T-helper 2 cell treated with Interferon-gamma antibody and Interleukin-4, amounts not matched to agents 5 μg/mL and 100 μg/mL, for 36 hours (primary cell): Measurements from ENCODE around the gene SUSD4.

Experiments
- DNase-seq: peaks from one replicate; pipeline ENCODE4 v3.0.0; 2021; ENCODE audit warnings: low spot score
- H3K27ac Mint-ChIP-seq: one replicate; pipeline ENCODE4 v1.8.0; 2021; ENCODE audit warnings: mild to moderate bottlenecking, mixed read lengths
- H3K27me3 Mint-ChIP-seq: one replicate; pipeline ENCODE4 v1.8.0; 2021; ENCODE audit warnings: low read depth, mixed read lengths
- H3K36me3 Mint-ChIP-seq: one replicate; pipeline ENCODE4 v1.8.0; 2021; ENCODE audit warnings: low read depth, mixed read lengths
- H3K4me1 Mint-ChIP-seq: one replicate; pipeline ENCODE4 v1.8.0; 2021; ENCODE audit warnings: low read depth, mixed read lengths
- H3K4me3 Mint-ChIP-seq: one replicate; pipeline ENCODE4 v1.8.0; 2022; ENCODE audit warnings: mild to moderate bottlenecking, moderate library complexity, mixed read lengths
- H3K9me3 Mint-ChIP-seq: one replicate; pipeline ENCODE4 v1.8.0; 2021; ENCODE audit warnings: mixed read lengths

The SUSD4 gene

GRCh38 chr1:223202376-223203033 is 161.5 kb downstream of the SUSD4 start:
- Mint-ChIP-seq H3K36me3 (no peaks in the 10 kb centered on the region), H3K9me3 (no peaks in the 10 kb centered on the region), H3K4me3 (no peak overlapping the region), H3K27ac (no peak overlapping the region), H3K27me3 (peaks cover 4% of the 10 kb centered on the region), H3K4me1 (peaks cover 5% of the 10 kb centered on the region)
- no peak for DNase-seq

GRCh38 chr1:223201967-223202366 is 162.0 kb downstream of the SUSD4 start:
- Mint-ChIP-seq H3K27me3 (peaks cover 4% of the 10 kb centered on the region), H3K4me3 (no peak overlapping the region)

GRCh38 chr1:223200903-223201302 is 163.1 kb downstream of the SUSD4 start:
- DNase-seq: no peak
- Mint-ChIP-seq H3K27me3 (peaks cover 4% of the 10 kb centered on the region), H3K27ac (no peak overlapping the region)

More at GRCh38 chr1:223201967-223202366, 162.0 kb downstream of the SUSD4 start:
- Mint-ChIP-seq H3K9me3 (no peaks in the 10 kb centered on the region), H3K4me1 (peaks cover 5% of the 10 kb centered on the region), H3K27ac (no peak overlapping the region), H3K36me3 (no peaks in the 10 kb centered on the region)
- no peak for DNase-seq

GRCh38 chr1:223199094-223199647 is 164.8 kb downstream of the SUSD4 start:
- Mint-ChIP-seq H3K9me3 (no peaks in the 10 kb centered on the region), H3K4me3 (no peak overlapping the region), H3K27me3 (peaks cover 4% of the 10 kb centered on the region), H3K27ac (no peak overlapping the region), H3K4me1 (peaks cover 5% of the 10 kb centered on the region), H3K36me3 (no peaks in the 10 kb centered on the region)
- no peak for DNase-seq

More at GRCh38 chr1:223200903-223201302, 163.1 kb downstream of the SUSD4 start:
- Mint-ChIP-seq H3K36me3 (no peaks in the 10 kb centered on the region), H3K9me3 (no peaks in the 10 kb centered on the region), H3K4me3 (no peak overlapping the region), H3K4me1 (peaks cover 5% of the 10 kb centered on the region)

GRCh38 chr1:223198628-223198965 is 165.4 kb downstream of the SUSD4 start:
- no peaks in the 10 kb centered on the region for H3K9me3 Mint-ChIP-seq
- peaks cover 4% of the 10 kb centered on the region for H3K27me3 Mint-ChIP-seq
- no peaks in the 10 kb centered on the region for H3K36me3 Mint-ChIP-seq
- peaks cover 5% of the 10 kb centered on the region for H3K4me1 Mint-ChIP-seq
- H3K27ac Mint-ChIP-seq: no peak overlapping the region
- H3K4me3 Mint-ChIP-seq: no peak overlapping the region
- DNase-seq: no peak

- peaks cover 4% of the 10 kb centered on the region for H3K27me3 Mint-ChIP-seq
- H3K9me3 Mint-ChIP-seq: no peaks in the 10 kb centered on the region
- no peak overlapping the region for H3K4me3 Mint-ChIP-seq
- peak overlapping the region; percentile 53 for H3K27ac Mint-ChIP-seq
- peaks cover 5% of the 10 kb centered on the region for H3K4me1 Mint-ChIP-seq
- no peak for DNase-seq
- H3K36me3 Mint-ChIP-seq: no peaks in the 10 kb centered on the region
Measured at GRCh38 chr1:223197923-223198627, 165.9 kb downstream of the SUSD4 start.

GRCh38 chr1:223189903-223190724 is 173.9 kb downstream of the SUSD4 start:
- Mint-ChIP-seq H3K27ac (peak overlapping the region; percentile 72), H3K4me3 (peak overlapping the region; percentile 59), H3K9me3 (no peaks in the 10 kb centered on the region), H3K27me3 (peaks cover 12% of the 10 kb centered on the region), H3K36me3 (no peaks in the 10 kb centered on the region), H3K4me1 (peaks cover 21% of the 10 kb centered on the region)
- DNase-seq: peak; percentile 73

- no peak for DNase-seq
- Mint-ChIP-seq H3K27me3 (peaks cover 12% of the 10 kb centered on the region), H3K27ac (no peak overlapping the region), H3K4me1 (peaks cover 21% of the 10 kb centered on the region), H3K4me3 (no peak overlapping the region), H3K36me3 (no peaks in the 10 kb centered on the region), H3K9me3 (no peaks in the 10 kb centered on the region)
Measured at GRCh38 chr1:223189525-223189902, 174.5 kb downstream of the SUSD4 start.

GRCh38 chr1:223188618-223189356 is 175.2 kb downstream of the SUSD4 start:
- no peaks in the 10 kb centered on the region for H3K36me3 Mint-ChIP-seq
- H3K27me3 Mint-ChIP-seq: peaks cover 17% of the 10 kb centered on the region
- H3K9me3 Mint-ChIP-seq: no peaks in the 10 kb centered on the region
- no peak for DNase-seq
- H3K4me1 Mint-ChIP-seq: peaks cover 21% of the 10 kb centered on the region
- no peak overlapping the region for H3K27ac Mint-ChIP-seq
- no peak overlapping the region for H3K4me3 Mint-ChIP-seq

- H3K9me3 Mint-ChIP-seq: no peaks in the 10 kb centered on the region
Measured at GRCh38 chr1:223186800-223187199, 177.2 kb downstream of the SUSD4 start.

GRCh38 chr1:223183268-223183862 is 180.6 kb downstream of the SUSD4 start:
- H3K4me1 Mint-ChIP-seq: peaks cover 5% of the 10 kb centered on the region
- H3K36me3 Mint-ChIP-seq: no peaks in the 10 kb centered on the region
- DNase-seq: no peak
- H3K4me3 Mint-ChIP-seq: no peak overlapping the region
- H3K27me3 Mint-ChIP-seq: peaks cover 33% of the 10 kb centered on the region
- no peak overlapping the region for H3K27ac Mint-ChIP-seq
- no peaks in the 10 kb centered on the region for H3K9me3 Mint-ChIP-seq

More at GRCh38 chr1:223186800-223187199, 177.2 kb downstream of the SUSD4 start:
- no peak overlapping the region for H3K27ac Mint-ChIP-seq
- no peak for DNase-seq
- H3K36me3 Mint-ChIP-seq: no peaks in the 10 kb centered on the region
- H3K4me3 Mint-ChIP-seq: no peak overlapping the region
- H3K27me3 Mint-ChIP-seq: peaks cover 26% of the 10 kb centered on the region
- H3K4me1 Mint-ChIP-seq: peaks cover 21% of the 10 kb centered on the region

GRCh38 chr1:223180731-223181321 is 183.2 kb downstream of the SUSD4 start:
- H3K4me3 Mint-ChIP-seq: no peak overlapping the region
- no peak for DNase-seq
- no peaks in the 10 kb centered on the region for H3K36me3 Mint-ChIP-seq
- no peak overlapping the region for H3K27ac Mint-ChIP-seq
- H3K9me3 Mint-ChIP-seq: no peaks in the 10 kb centered on the region
- peaks cover 33% of the 10 kb centered on the region for H3K27me3 Mint-ChIP-seq
- H3K4me1 Mint-ChIP-seq: peaks cover 2% of the 10 kb centered on the region

- H3K27ac Mint-ChIP-seq: no peak overlapping the region
- no peak overlapping the region for H3K4me3 Mint-ChIP-seq
- no peaks in the 10 kb centered on the region for H3K36me3 Mint-ChIP-seq
- no peaks in the 10 kb centered on the region for H3K9me3 Mint-ChIP-seq
- peaks cover 33% of the 10 kb centered on the region for H3K27me3 Mint-ChIP-seq
- DNase-seq: no peak
- peaks cover 2% of the 10 kb centered on the region for H3K4me1 Mint-ChIP-seq
Measured at GRCh38 chr1:223179786-223180185, 184.2 kb downstream of the SUSD4 start.
